Measurements from ENCODE around the gene BNIP3.

Gene BNIP3

DNA sequence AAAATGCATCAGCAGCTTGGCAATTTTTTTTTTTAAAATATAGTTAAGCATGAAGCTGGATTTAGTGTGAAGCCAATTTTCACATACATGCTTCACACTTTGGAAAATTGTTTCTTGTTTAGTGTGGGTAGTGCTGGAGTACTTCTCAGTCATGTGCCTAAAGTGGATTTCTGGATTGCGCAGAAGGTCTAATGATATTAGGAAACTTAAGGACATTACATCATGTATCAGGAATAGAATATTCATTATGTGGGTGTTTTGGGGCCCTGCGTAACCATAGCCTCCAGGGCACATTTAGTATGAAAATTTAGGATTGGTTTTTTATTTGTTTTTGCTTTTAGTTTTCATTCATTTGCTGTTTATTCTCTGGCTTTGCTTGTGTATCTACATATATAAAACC, 28.8 kb upstream of the BNIP3 start:
- TF ChIP-seq TAF1 (IDR thresholded peaks at IDR 0.05; ENCODE audit: borderline replicate concordance, insufficient read depth, low read length) (no peak), REST (IDR thresholded peaks at IDR 0.05; ENCODE audit: insufficient read depth in 1 of 2, low read depth in 2 of 2, low read length in 2 of 2) (no peak), SIN3A (IDR thresholded peaks at IDR 0.05; ENCODE audit: borderline replicate concordance, insufficient read depth, low read length) (no peak), FOXP2 (optimal IDR thresholded peaks at IDR 0.05; ENCODE audit: borderline replicate concordance, extremely low read depth, extremely low read length, insufficient read depth) (no peak), POLR2AphosphoS5 (IDR thresholded peaks at IDR 0.05; ENCODE audit: low read depth, low read length) (no peak)

- no peak for TF ChIP-seq FOXP2 (optimal IDR thresholded peaks at IDR 0.05; ENCODE audit: borderline replicate concordance, extremely low read depth, extremely low read length, insufficient read depth)
- no peak for TF ChIP-seq REST (IDR thresholded peaks at IDR 0.05; ENCODE audit: insufficient read depth in 1 of 2, low read depth in 2 of 2, low read length in 2 of 2)
- TF ChIP-seq TAF1 (IDR thresholded peaks at IDR 0.05; ENCODE audit: borderline replicate concordance, insufficient read depth, low read length): no peak
- TF ChIP-seq SIN3A (IDR thresholded peaks at IDR 0.05; ENCODE audit: borderline replicate concordance, insufficient read depth, low read length): no peak
Observed at GRCh38 chr10:132009575-132009974, 27.9 kb upstream of the BNIP3 start.

DNA sequence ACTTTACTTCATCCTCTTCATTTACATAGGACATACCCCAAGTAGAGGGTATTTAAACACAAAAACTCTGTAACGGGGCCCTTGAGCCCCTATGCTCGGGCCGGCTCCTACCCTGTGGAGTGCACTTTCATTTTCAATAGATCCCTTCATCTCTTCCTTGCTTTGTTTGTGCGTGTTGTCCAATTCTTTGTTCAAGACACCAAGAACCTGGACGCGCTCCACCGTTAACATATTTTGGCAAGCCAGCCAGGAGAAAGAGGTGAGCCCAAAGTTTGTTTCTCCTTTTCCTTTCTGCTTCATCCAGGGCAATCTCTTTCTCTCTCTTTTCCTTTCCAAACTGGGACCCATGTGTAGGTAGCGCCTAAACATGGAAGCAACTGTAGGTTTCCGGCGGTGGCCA, 26.0 kb upstream of the BNIP3 start:
- TF ChIP-seq SIN3A (IDR thresholded peaks at IDR 0.05; ENCODE audit: borderline replicate concordance, insufficient read depth, low read length): no peak
- no peak for TF ChIP-seq POLR2AphosphoS5 (IDR thresholded peaks at IDR 0.05; ENCODE audit: low read depth, low read length)
- TF ChIP-seq REST (IDR thresholded peaks at IDR 0.05; ENCODE audit: insufficient read depth in 1 of 2, low read depth in 2 of 2, low read length in 2 of 2): no peak

GRCh38 chr10:132006966-132007365, 25.2 kb upstream of the BNIP3 start:
- TF ChIP-seq TAF1 (IDR thresholded peaks at IDR 0.05; ENCODE audit: borderline replicate concordance, insufficient read depth, low read length): no peak
- TF ChIP-seq POLR2AphosphoS5 (IDR thresholded peaks at IDR 0.05; ENCODE audit: low read depth, low read length): no peak
- TF ChIP-seq FOXP2 (optimal IDR thresholded peaks at IDR 0.05; ENCODE audit: borderline replicate concordance, extremely low read depth, extremely low read length, insufficient read depth): no peak
- no peak for TF ChIP-seq REST (IDR thresholded peaks at IDR 0.05; ENCODE audit: insufficient read depth in 1 of 2, low read depth in 2 of 2, low read length in 2 of 2)
- TF ChIP-seq SIN3A (IDR thresholded peaks at IDR 0.05; ENCODE audit: borderline replicate concordance, insufficient read depth, low read length): no peak

DNA sequence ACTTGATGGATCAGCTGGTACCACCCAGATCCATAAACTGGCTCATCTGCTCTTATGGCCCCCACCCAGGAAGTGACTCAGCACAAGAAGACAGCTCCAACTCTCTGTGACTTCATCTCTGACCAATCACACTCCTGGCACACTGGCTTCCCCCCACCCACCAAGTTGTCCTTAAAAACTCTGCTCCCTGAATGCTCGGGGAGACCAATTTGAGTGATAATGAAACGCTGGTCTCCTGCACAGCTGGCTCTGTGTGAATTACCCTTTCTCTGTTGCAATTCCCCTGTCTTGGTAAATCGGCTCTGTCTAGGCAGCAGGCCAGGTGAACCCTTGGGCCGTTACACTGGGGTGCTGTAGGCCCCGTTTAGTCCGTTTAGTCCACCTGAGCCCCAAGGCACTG, 23.4 kb upstream of the BNIP3 start:
- TF ChIP-seq POLR2AphosphoS5 (IDR thresholded peaks at IDR 0.05; ENCODE audit: low read depth, low read length): no peak
- TF ChIP-seq SIN3A (IDR thresholded peaks at IDR 0.05; ENCODE audit: borderline replicate concordance, insufficient read depth, low read length): no peak

Measured in PFSK-1 (cell line).